Activated CD4-positive, alpha-beta T cell treated with anti-CD3 and anti-CD28 coated beads for 1 hour (primary cell): ENCODE results near the gene OXA1L.
"Not testable (repeated sequence)": the region's sequence is repeated elsewhere in the genome, so short reads cannot be mapped to it uniquely, and the experiment has no call there.

Experiments
- DNase-seq: peaks from one replicate; pipeline ENCODE4 v3.0.0-alpha.2; 2020

OXA1L gene

DNA sequence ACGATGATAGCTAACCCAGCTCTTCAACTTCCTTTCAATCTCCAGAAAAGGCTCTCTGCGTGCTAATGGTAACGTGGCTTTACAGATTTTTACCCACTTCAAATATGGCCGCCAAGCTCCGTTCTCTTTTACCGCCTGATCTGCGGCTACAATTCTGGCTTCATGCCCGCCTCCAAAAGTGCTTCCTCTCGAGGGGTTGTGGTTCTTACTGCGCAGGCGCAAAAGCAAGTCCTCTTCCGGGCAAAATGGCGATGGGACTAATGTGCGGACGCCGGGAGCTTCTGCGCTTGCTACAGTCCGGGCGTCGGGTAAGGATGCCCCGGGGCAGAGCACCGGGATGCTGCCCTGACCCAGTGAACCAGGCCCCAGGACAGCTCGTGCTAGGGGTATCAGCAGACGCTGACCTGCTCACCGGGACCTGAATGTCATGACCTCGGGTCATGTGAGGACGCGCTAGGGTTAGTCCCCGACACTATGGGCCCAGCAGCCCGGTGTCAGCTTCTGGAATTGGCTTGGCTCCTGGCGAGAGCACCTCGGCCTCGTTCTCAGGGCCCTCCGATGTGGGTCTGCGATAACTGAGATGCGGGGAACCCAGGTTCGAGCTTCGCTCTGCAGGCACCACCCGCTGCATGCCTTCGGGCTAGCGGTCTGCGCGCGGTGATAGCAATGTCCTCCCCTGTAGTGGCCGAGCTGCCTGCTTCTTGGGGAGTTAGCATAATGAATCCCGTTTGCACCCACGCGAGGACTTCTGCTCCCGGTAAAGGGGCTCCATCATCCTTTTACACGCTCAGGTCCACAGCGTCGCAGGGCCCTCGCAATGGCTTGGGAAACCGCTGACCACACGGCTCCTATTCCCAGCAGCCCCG, at the start of gene OXA1L:
OXA1L (plus strand) TSS at position 232 of the 866 bp plus-strand sequence; CDS start at position 246, 14 bp downstream.
- DNase-seq, result peak; percentile 93

- no peak for DNase-seq
Observed at GRCh38 chr14:22718091-22718490, 48.4 kb upstream of the OXA1L start.

DNA sequence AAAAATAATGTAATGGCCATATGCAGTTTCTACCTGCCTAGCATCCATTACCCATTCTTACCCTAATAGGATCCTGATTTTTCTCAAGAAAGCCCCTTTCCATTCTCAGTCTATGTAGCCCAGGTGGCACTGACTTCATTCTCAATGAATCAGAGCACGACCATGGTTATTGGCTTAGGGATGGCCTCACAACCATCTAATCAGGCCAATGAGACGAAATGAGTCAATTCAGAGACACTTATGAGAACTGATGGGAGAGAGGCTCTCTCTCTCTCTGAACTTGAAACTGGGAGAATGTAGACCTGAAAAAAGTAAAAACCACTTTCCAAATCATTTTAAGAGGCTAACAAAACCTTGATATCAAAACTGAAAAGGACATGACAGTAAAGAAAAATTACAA, 45.3 kb upstream of the OXA1L start:
- no peak for DNase-seq

- no peak for DNase-seq
Observed at GRCh38 chr14:22723815-22724214, 42.7 kb upstream of the OXA1L start.

DNA sequence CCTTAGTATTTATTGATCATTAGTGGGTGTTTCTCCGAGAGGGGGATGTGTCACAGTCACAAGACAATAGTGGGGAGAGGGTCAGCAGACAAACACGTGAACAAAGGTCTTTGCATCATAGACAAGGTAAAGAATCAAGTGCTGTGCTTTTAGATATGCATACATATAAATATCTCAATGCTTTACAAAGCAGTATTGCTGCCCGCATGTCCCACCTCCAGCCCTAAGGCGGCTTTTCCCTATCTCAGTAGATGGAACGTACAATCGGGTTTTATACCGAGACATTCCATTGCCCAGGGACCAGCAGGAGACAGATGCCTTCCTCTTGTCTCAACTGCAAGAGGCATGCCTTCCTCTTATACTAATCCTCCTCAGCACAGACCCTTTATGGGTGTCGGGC, 41.6 kb upstream of the OXA1L start:
- DNase-seq, result not testable (repeated sequence)

GRCh38 chr14:22725374-22725773, 41.1 kb upstream of the OXA1L start:
- DNase-seq, result not testable (repeated sequence)

DNA sequence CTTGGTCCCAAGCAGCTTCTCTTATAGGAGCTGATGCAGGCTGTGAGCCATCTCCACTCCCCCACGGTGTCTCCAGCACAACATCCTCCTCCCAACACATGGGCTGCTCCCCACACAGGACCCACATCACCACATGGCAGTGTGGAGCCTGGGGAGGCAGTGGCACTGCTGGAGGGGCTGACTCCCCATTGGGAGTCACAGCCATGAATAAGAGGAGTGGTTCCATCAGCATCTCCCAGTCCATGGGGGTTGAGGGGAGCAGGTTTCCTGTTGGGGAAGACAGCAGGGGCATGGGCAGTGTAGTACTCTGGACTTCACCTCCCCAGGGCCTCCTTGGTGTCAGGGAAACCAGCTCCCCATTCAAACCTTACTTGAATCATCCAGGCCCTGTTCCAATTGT, 40.5 kb upstream of the OXA1L start:
- DNase-seq, result no peak

GRCh38 chr14:22732062-22732461, 34.4 kb upstream of the OXA1L start:
- DNase-seq, result not testable (repeated sequence)

DNA sequence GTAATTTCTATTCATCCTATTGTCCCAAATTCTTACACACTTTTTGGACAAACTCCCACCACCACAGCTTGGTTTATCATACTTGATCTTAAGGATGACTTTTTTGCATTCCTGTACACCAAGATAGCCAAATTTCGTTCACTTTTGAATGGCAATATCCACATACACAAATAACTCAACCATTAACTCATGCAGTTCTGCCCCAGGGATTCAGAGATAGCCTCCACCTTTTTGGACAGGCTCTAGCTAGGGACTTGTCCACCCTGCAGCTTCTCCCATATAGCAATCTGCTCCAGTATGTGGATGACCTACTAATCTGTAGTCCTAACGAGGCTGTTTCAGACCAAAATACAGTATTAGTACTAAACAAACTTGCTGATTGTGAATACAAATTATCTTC, 32.7 kb upstream of the OXA1L start:
- DNase-seq, result no peak

DNA sequence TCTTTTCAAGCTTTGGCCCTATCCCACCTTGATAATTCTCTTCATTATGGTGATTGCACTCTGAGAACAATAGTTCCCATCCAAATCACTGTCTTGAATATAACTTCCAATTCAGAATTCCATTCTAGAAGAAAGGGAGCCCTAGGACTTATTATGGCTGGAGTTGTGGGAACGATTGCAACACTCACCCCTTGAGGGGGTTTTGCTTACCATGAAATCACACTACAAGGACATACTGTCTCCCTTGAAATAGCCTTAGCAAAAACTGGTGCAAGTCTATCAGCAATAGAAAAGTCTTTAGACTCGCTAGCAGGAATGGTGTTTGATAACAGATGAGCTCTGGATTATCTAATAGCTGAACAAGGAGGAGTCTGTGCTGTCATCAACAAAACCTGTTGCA, 31.4 kb upstream of the OXA1L start:
- no peak for DNase-seq

DNA sequence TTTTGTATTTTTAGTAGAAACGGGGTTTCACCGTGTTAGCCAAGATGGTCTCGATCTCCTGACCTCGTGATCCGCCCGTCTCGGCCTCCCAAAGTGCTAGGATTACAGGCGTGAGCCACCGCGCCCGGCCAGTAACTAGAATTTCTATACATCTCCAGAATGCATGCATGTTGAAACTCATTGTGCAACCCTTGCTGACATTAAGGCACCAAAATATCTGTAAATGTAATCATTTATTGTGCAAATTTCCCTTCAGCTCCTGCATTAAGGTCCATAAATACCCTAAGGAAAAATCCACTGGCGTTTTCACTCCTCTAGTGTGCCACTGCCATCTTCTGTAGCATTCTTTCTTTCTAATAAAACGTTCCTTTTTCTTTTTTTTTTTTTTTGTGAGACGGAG, 30.1 kb upstream of the OXA1L start:
- not testable (repeated sequence) for DNase-seq

- DNase-seq, result no peak
Observed at GRCh38 chr14:22737052-22737451, 29.4 kb upstream of the OXA1L start.

GRCh38 chr14:22739423-22739822, 27.1 kb upstream of the OXA1L start:
- no peak for DNase-seq

DNA sequence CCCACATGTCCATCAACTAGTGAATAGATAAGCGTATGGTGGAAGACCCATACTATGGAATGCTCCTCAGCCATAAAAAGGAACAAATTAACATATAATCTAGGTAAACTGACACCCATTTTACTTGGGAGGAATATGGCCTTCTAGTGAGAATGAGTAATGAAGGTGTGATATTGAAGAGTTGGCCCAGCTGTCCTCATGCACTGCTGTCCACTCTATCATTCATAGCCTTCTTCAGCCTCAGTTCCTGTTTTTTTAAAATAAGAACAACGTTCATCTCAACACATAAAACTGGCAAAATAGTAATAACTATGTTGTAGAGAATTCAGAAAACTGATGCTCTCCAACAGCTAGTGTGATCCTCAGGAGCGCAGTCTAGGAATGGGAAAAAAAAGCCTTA, 26.5 kb upstream of the OXA1L start:
- no peak for DNase-seq

DNA sequence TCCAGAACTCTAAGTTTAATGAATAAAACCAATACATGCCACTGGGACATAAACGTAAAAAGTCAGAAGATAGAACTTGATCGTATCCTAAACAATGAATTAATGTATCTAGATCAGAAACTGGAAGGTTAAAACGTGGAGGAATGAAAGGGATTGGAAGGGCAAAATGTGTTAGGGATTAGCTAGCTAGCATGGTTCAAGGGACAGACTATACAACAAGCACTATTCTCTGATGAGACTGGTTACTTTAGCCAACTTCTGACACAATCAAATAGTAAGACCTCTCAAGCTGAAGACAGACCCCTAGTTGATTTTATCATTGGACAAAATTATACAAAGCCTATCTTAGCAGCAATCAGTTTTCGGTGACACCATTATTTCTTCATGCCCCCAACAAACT, 18.7 kb upstream of the OXA1L start:
- DNase-seq, result no peak

GRCh38 chr14:22748206-22748605, 18.3 kb upstream of the OXA1L start:
- DNase-seq, result no peak

DNA sequence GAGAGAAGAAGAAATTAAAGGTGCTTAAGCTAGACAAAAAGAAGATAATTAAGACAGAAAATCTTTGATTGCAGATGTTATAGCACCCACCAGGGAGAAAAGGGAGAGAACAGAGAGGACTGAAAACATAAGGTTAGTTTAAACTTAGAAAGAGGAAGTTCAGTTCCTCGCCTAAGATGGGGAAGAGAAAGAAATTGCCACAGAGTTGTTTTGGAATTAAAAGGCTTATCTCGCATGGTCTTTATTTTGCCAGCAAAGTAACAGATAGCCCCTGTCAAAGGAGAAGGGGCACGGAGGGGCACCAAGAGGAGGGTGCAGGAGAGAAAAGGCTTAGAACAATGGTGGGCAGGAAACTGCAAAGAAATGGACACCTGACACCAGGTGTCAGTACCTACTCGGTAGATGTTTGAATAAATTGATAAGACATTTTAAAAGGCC, 17.8 kb upstream of the OXA1L start:
- no peak for DNase-seq

- no peak for DNase-seq
Observed at GRCh38 chr14:22752422-22752821, 14.1 kb upstream of the OXA1L start.

- DNase-seq, result no peak
Observed at GRCh38 chr14:22753586-22753985, 12.9 kb upstream of the OXA1L start.

GRCh38 chr14:22757972-22758650, 8.4 kb upstream of the OXA1L start:
- not testable (repeated sequence) for DNase-seq

DNA sequence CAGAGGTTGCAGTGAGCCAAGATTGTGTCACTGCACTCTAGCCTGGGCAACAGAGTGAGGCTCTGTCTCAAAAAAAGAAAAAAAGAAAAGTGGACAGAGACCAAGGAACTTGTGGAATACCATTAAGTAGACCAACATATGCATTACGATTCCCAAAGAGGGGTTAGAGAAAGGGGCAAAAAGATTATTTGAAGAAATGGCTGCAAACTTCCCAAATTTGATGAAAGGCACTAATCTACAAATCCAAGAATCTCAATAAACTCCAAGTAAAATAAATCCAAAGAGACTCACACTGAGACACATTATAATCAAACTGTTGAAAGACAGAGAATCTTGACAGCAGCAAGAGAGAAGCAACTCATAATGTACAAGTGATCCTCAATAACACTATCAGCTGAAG, 4.8 kb upstream of the OXA1L start:
- no peak for DNase-seq

DNA sequence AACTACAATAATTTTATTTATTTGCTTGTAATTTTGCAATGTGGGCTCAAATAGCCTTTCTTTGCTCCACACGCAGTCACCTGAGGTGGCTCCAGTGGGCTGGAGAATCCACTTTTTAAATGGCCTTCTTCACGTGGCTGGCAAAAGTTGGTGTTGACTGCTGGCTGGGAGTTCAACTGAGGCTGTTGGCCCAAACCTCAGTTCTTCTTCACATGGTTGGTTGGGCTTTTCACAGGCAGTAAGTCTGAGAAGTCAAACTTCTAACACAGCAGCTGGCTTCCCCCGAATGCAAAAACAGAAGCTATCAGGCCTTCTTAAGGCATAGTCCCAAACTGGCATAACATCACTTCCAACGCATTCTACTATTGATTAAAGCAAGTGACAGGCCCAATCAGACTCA, 2.1 kb upstream of the OXA1L start:
- no peak for DNase-seq

DNA sequence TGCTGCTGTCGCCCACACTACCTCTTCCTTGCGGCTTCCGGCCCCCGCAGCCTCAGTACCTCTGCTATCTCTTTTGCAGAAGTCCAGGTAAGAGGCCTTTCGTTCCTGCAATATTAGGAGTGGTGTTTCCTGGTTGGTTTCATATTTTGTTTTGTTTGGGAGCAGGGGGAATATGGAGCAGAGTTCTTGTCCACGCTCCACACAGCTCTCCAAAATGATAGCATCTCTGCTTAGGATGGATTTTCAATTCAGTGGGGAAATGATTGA, 768 bp downstream of the OXA1L start:
- DNase-seq, result no peak

- DNase-seq, result no peak
Observed at GRCh38 chr14:22768947-22769346, 2.5 kb downstream of the OXA1L start.

DNA sequence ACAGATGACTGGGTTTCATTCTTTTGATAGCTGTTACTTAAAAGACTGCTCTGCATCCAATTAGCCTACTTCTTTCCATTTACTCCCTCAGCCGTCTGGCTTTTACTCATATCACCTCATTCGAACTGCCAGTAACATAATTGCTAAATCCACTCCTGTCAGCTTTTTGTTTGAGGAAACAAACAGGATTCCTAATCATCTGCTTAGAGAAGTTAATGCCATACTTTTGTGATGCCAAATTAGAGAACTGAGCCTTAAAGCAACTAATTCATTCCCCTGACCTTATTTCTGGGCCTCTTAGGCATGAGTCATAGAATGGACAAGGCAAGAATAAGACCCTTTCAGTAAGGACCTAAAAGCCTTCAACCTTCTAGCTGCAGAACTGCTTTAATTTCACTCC, 2.9 kb downstream of the OXA1L start:
- DNase-seq, result no peak
